NCI-H524 (cell line): Measurements from ENCODE around the gene DYNLT2B.
"Not testable (repeated sequence)": the region's sequence is repeated elsewhere in the genome, so short reads cannot be mapped to it uniquely, and the experiment has no call there.

ENCODE experiments used
- DNase-seq, 2 experiments: peaks; one replicate each; lab custom pipeline; 2025; lab: John Stamatoyannopoulos, UW

The DYNLT2B gene

GRCh38 chr3:196317687-196318467, at the start of gene DYNLT2B:
DYNLT2B (minus strand) TSS chr3:196318240; CDS start chr3:196318152, 88 bp downstream.
- DNase-seq, result peak; percentile 89

GRCh38 chr3:196365736-196366135, 47.7 kb upstream of the DYNLT2B start:
- DNase-seq, result no peak

GRCh38 chr3:196360586-196360985, 42.5 kb upstream of the DYNLT2B start:
- no peak for DNase-seq

- DNase-seq, result not testable (repeated sequence)
Measured at GRCh38 chr3:196358540-196358939, 40.5 kb upstream of the DYNLT2B start.

GRCh38 chr3:196357905-196358304, 39.9 kb upstream of the DYNLT2B start:
- DNase-seq, result no peak

GRCh38 chr3:196356556-196356955, 38.5 kb upstream of the DYNLT2B start:
- no peak for DNase-seq

- DNase-seq, result no peak
Measured at GRCh38 chr3:196355668-196356067, 37.6 kb upstream of the DYNLT2B start.

GRCh38 chr3:196354132-196354531, 36.1 kb upstream of the DYNLT2B start:
- no peak for DNase-seq

- no peak for DNase-seq
Measured at GRCh38 chr3:196351541-196351940, 33.5 kb upstream of the DYNLT2B start.

- DNase-seq, result no peak
Measured at GRCh38 chr3:196350067-196350466, 32.0 kb upstream of the DYNLT2B start.

- no peak for DNase-seq
Measured at GRCh38 chr3:196348698-196349097, 30.7 kb upstream of the DYNLT2B start.

GRCh38 chr3:196344663-196345062, 26.6 kb upstream of the DYNLT2B start:
- no peak for DNase-seq

GRCh38 chr3:196343917-196344316, 25.9 kb upstream of the DYNLT2B start:
- DNase-seq, result not testable (repeated sequence)

GRCh38 chr3:196341137-196341536, 23.1 kb upstream of the DYNLT2B start:
- DNase-seq, result no peak

- no peak for DNase-seq
Measured at GRCh38 chr3:196340466-196340865, 22.4 kb upstream of the DYNLT2B start.

- DNase-seq, result no peak
Measured at GRCh38 chr3:196339493-196340254, 21.6 kb upstream of the DYNLT2B start.

- no peak for DNase-seq
Measured at GRCh38 chr3:196339044-196339443, 21.0 kb upstream of the DYNLT2B start.

- DNase-seq, result peak in 1 of 2 experiments; percentile 58
Measured at GRCh38 chr3:196336319-196337145, 18.5 kb upstream of the DYNLT2B start.

GRCh38 chr3:196335503-196335948, 17.5 kb upstream of the DYNLT2B start:
- DNase-seq, result no peak

- no peak for DNase-seq
Measured at GRCh38 chr3:196334982-196335381, 16.9 kb upstream of the DYNLT2B start.

GRCh38 chr3:196332168-196332567, 14.1 kb upstream of the DYNLT2B start:
- DNase-seq, result no peak

- no peak for DNase-seq
Measured at GRCh38 chr3:196327405-196327804, 9.4 kb upstream of the DYNLT2B start.
